GM12801 (cell line): ENCODE data around the gene B4GALT5.

Source experiments
- TF ChIP-seq, protein P1 (sequence below): IDR thresholded peaks from one replicate; pipeline ENCODE4 v1.5.1; 2011; ENCODE audit warnings: control low read depth; ENCODE audit not compliant: insufficient read length; ENCODE audit errors: extremely low read depth

B4GALT5 gene

DNA sequence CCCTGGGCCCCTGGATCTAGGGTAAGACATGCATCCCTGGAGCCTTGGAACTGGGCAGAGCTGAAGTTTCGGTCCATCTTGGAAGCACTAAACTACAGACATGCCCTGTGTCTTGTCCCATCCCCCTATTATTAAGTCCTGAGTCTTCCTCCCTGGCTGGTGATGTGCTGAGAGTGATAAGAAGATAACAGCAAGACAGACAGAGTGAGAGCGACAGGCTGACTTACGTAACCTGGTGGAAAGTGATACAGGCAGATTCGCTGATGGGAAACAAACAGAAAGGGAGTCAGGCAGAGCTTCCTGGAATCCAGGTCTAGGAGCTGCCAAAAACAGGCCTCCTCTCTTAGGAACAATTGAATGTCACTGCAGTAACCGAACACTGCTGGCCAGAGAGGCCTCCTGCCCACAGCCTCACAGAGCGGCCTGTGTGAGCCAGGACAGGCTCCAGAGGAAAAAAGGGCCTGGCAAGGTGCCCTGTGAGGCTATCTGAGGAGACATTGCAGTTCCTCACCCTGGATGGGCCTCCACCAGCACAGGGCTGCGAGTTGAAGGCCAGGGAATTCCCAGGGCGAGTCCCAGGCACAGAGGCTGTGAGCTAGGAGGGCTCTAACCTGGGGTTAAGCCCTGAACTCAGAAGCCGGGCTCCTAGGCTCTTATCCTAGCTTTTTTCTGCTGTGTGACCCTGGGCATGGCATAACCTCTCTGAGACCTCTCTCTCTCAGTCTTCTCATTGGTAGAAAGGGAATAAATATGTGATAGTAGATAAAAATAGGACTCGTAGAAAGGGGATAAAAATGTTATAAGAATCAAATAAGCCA lies 34.2 kb upstream of the B4GALT5 start:
- TF ChIP-seq, protein P1, sequence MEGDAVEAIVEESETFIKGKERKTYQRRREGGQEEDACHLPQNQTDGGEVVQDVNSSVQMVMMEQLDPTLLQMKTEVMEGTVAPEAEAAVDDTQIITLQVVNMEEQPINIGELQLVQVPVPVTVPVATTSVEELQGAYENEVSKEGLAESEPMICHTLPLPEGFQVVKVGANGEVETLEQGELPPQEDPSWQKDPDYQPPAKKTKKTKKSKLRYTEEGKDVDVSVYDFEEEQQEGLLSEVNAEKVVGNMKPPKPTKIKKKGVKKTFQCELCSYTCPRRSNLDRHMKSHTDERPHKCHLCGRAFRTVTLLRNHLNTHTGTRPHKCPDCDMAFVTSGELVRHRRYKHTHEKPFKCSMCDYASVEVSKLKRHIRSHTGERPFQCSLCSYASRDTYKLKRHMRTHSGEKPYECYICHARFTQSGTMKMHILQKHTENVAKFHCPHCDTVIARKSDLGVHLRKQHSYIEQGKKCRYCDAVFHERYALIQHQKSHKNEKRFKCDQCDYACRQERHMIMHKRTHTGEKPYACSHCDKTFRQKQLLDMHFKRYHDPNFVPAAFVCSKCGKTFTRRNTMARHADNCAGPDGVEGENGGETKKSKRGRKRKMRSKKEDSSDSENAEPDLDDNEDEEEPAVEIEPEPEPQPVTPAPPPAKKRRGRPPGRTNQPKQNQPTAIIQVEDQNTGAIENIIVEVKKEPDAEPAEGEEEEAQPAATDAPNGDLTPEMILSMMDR = no peak

DNA sequence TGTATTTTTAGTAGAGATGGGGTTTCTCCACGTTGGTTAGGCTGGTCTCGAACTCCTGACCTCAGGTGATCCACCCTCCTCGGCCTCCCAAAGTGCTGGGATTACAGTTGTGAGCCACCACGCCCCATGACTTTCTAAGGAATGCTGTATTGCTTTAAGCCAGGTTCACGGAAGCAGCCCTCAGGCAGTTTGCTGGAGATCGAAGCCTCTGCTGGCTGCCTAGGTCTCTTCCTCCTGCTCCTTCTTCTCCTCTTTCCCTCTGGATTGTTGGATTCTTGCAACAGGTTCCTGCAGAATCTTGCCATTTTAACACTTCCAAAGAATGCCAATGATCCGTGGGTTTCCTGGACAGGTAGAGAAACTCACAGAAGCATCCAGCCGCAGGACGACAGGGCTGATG lies 29.3 kb upstream of the B4GALT5 start:
- TF ChIP-seq, protein P1 = no peak

DNA sequence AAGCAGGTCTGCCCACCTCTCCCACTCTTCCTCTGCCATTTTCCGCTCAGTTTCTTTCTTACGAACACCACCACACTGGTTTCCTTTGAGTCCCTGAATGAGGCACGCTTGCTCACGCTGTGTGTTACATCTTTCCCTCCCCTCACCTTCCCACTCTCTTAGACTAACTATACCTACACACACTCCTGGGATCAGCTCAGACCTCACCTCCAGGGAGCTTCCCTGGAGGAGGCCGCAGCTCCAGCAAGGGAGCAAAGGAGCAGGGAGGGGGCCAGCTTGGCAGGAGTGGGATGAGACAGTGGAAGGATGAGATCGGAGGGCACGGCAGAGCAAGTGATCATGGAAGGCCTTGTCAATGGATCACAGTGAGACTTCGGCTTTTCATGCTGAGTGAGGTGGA lies 28.3 kb upstream of the B4GALT5 start:
- TF ChIP-seq, protein P1 = no peak

DNA sequence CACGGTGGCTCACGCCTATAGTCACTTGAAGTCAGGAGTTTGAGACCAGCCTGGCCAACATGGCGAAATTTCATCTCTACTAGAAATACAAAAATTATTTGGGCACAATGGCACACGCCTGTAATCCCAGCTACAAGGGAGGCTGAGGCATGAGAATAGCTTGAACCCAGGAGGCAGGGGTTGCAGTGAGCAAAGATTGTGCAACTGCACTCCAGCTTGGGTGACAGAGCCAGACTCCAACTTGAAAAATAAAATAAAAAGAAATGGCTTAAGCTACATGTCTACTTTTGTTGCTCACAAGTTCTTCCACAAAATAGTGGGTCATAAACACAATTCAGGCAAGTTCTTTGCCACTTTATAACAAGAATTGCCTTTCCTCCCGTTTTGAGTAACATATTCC lies 27.1 kb upstream of the B4GALT5 start:
- TF ChIP-seq, protein P1 = no peak

DNA sequence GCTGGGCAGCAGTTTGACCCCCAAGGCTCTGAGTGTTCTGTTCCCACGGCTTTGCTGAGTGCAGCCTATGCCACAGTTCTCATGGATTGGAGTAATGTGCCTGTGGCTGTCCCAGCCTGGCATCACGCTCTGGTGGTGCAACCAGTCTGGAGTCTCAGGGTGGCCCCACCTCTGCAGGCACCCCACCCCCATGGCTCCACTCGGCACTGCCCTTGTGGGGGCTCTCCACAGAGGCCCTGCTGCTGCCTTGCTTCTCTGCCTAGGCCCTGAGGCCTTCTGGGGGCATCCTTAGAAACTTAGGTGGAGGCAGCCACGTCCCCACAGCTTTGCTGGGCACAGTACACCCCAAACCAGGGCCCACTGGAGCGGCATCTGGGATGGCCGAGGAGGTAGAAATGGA lies 25.4 kb upstream of the B4GALT5 start:
- TF ChIP-seq, protein P1 = no peak

DNA sequence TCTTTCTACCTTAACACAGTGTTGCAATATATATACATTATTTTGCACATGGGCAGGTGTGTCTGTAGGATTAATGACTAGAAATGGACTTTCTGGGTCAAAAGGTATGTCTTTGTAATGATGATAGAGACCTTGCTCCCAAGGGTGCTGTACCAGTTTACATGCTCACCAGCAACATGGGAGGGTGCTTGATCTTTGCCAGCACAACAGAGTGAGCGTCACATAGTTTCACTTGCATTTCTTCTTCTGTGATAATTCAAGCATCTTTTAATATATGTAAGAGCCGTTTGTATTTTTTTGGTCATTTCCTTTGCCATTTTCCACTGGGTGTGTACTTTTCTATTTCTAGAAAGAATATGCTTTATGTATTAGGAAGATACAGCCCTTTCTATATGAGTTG lies 23.6 kb upstream of the B4GALT5 start:
- TF ChIP-seq, protein P1 = no peak

DNA sequence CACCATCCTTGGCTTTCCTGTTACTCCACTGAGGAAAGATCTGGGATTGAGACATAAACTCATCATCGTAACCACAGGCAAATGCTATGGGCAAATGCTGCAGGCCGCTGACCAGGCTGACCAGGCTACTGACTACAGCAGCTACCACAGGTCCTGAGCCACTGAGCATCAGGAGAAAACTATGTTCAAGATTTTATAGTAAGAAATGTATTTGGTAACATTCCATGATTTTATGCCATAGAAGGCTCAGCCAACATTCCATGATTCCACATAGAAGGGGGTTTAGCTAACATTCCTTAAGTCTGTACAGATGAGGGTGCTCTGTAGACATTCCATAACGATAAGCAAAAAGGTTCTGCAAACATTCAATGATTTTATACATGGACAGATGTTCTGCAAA lies 16.1 kb upstream of the B4GALT5 start:
- TF ChIP-seq, protein P1 = no peak
